IMR-90 (cell line): Measurements from ENCODE around the gene HMCN1.

Source experiments
- CEBPB ChIP-seq: IDR thresholded peaks from 2 replicates; pipeline ENCODE4 v1.6.1; 2012; ENCODE audit warnings: low read depth, low read length, improper control_type of control experiment
- MXI1 ChIP-seq: IDR thresholded peaks from 2 replicates; pipeline ENCODE4 v1.6.1; 2012; ENCODE audit warnings: low read depth, mild to moderate bottlenecking, low read length, moderate library complexity, borderline replicate concordance
- POLR2A ChIP-seq: IDR thresholded peaks from 2 replicates; pipeline ENCODE4 v1.6.1; 2012; ENCODE audit warnings: mild to moderate bottlenecking, low read depth, low read length
- RAD21 ChIP-seq: IDR thresholded peaks from 2 replicates; pipeline ENCODE4 v1.6.1; 2012; ENCODE audit warnings: low read length, improper control_type of control experiment
- RCOR1 ChIP-seq: IDR thresholded peaks from 2 replicates; pipeline ENCODE4 v1.6.1; 2012; ENCODE audit warnings: mild to moderate bottlenecking, low read length, improper control_type of control experiment; ENCODE audit not compliant: insufficient replicate concordance
- SMC3 ChIP-seq: fragments of 150-350 bp; IDR thresholded peaks from 2 replicates; pipeline ENCODE4 v1.6.1; 2016; ENCODE audit warnings: low read depth, mild to moderate bottlenecking, antibody characterized with exemption, low read length, moderate library complexity
- TF ChIP-seq, protein P1 (sequence below): conservative IDR thresholded peaks from 2 replicates; pipeline ENCODE4 v1.5.1; 2012; ENCODE audit warnings: mild to moderate bottlenecking, low read depth, low read length, improper control_type of control experiment
- TF ChIP-seq, protein P2 (sequence below): fragments of 150-350 bp; IDR thresholded peaks from 2 replicates; pipeline ENCODE4 v1.6.1; 2016; ENCODE audit warnings: low read depth, mild to moderate bottlenecking, low read length, moderate library complexity, borderline replicate concordance
- TF ChIP-seq, protein P3 (sequence below): fragments of 150-350 bp; IDR thresholded peaks from 2 replicates; pipeline ENCODE4 v1.6.1; 2017; ENCODE audit warnings: mild to moderate bottlenecking, antibody characterized with exemption, low read length, low read depth

DNA sequence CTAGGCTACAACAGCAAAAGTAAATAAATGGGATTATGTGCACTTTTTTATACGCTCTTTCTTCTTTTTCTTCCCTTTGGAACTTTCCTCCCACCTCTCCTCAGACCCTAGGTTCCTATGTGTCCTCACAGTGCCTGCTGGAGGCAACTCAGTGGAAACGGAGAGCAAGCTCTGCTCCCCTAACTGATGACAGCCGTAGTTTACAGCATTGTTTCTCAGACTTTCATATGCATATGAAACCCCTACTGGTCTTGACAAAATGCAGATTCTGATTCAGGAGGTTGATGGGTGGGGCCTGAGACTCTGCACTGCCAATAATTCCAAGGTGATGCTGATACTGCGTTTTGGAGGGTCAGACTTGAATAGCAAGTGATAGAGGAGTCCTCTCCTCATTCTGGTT is 34.3 kb upstream of the HMCN1 start:
- TF ChIP-seq, protein P1, sequence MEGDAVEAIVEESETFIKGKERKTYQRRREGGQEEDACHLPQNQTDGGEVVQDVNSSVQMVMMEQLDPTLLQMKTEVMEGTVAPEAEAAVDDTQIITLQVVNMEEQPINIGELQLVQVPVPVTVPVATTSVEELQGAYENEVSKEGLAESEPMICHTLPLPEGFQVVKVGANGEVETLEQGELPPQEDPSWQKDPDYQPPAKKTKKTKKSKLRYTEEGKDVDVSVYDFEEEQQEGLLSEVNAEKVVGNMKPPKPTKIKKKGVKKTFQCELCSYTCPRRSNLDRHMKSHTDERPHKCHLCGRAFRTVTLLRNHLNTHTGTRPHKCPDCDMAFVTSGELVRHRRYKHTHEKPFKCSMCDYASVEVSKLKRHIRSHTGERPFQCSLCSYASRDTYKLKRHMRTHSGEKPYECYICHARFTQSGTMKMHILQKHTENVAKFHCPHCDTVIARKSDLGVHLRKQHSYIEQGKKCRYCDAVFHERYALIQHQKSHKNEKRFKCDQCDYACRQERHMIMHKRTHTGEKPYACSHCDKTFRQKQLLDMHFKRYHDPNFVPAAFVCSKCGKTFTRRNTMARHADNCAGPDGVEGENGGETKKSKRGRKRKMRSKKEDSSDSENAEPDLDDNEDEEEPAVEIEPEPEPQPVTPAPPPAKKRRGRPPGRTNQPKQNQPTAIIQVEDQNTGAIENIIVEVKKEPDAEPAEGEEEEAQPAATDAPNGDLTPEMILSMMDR, result no peak
- TF ChIP-seq RAD21, result no peak
- no peak for TF ChIP-seq POLR2A
- TF ChIP-seq, protein P2, sequence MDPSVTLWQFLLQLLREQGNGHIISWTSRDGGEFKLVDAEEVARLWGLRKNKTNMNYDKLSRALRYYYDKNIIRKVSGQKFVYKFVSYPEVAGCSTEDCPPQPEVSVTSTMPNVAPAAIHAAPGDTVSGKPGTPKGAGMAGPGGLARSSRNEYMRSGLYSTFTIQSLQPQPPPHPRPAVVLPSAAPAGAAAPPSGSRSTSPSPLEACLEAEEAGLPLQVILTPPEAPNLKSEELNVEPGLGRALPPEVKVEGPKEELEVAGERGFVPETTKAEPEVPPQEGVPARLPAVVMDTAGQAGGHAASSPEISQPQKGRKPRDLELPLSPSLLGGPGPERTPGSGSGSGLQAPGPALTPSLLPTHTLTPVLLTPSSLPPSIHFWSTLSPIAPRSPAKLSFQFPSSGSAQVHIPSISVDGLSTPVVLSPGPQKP, result no peak
- TF ChIP-seq CEBPB, result no peak
- no peak for TF ChIP-seq RCOR1
- no peak for TF ChIP-seq SMC3
- TF ChIP-seq, protein P3, sequence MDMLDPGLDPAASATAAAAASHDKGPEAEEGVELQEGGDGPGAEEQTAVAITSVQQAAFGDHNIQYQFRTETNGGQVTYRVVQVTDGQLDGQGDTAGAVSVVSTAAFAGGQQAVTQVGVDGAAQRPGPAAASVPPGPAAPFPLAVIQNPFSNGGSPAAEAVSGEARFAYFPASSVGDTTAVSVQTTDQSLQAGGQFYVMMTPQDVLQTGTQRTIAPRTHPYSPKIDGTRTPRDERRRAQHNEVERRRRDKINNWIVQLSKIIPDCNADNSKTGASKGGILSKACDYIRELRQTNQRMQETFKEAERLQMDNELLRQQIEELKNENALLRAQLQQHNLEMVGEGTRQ, result no peak
- TF ChIP-seq MXI1, result no peak
